Right atrium auricular region (tissue), 2 donors: ENCODE measurements around the gene PRDM10. TPM values are rescaled to one million over a fixed set of nuclear protein-coding genes. Genes with fewer than 3 reads are reported as not detected.

Experiments
- DNase-seq: peaks from one replicate; pipeline ENCODE4 v3.0.0-alpha.2; 2019; ENCODE audit warnings: low spot score
- H3K27ac ChIP-seq, 2 donors: fragments of 200-600 bp; sonication (generic); 1 replicate in 1 of 2; 2 replicates in 1 of 2; pipeline ENCODE4 v1.5.1; 2016 to 2019
- H3K27me3 ChIP-seq, 2 donors: fragments of 200-600 bp; sonication (generic); one replicate each; pipeline versions ENCODE4 v1.5.1 to v1.6.0; 2017 to 2019
- H3K36me3 ChIP-seq: fragments of 200-600 bp; sonication (generic); one replicate; pipeline ENCODE4 v1.5.1; 2016
- H3K4me1 ChIP-seq, 2 donors: fragments of 200-600 bp; sonication (generic); one replicate each; pipeline versions ENCODE4 v1.5.1 to v1.6.0; 2017 to 2019
- H3K4me3 ChIP-seq, 2 donors: fragments of 200-600 bp; sonication (generic); 1 replicate in 1 of 2; 2 replicates in 1 of 2; pipeline ENCODE4 v1.5.1; 2017 to 2019; ENCODE audit warnings: mild to moderate bottlenecking in 1 of 2, moderate library complexity in 1 of 2
- H3K9me3 ChIP-seq, 2 donors: fragments of 200-600 bp; sonication (generic); one replicate each; pipeline ENCODE4 v1.5.1; 2019
- CTCF ChIP-seq, 2 donors: fragments of 200-600 bp; sonication (generic); IDR thresholded peaks; one replicate each; pipeline ENCODE4 v1.5.1; 2019; ENCODE audit warnings: antibody characterized with exemption in 2 of 2
- total RNA-seq, 2 donors: library from RNA; depleted of rRNA; stranded (reverse); fragments of >200 nt; gene quantifications; one replicate each; pipeline ENCODE4 v1.1.0, GENCODE V29; 2016

The PRDM10 gene
- total RNA-seq, 2 donors from 2014 or later: 4.3 TPM

- no peak overlapping the region for H3K4me3 ChIP-seq
- peaks cover 13% of the 10 kb centered on the region for H3K36me3 ChIP-seq
- TF ChIP-seq CTCF (IDR thresholded peaks at IDR 0.05): no peak
- no peaks in the 10 kb centered on the region for H3K27me3 ChIP-seq
- DNase-seq: no peak
- no peaks in the 10 kb centered on the region for H3K9me3 ChIP-seq
- no peak overlapping the region for H3K27ac ChIP-seq
- no peaks in the 10 kb centered on the region for H3K4me1 ChIP-seq
These were observed 63.9 kb downstream of the PRDM10 start for GRCh38 chr11:129938764-129939163.

- TF ChIP-seq CTCF (IDR thresholded peaks at IDR 0.05): no peak
- Histone ChIP-seq H3K9me3 (no peaks in the 10 kb centered on the region), H3K27ac (no peak overlapping the region), H3K4me3 (no peak overlapping the region), H3K27me3 (no peaks in the 10 kb centered on the region), H3K4me1 (no peaks in the 10 kb centered on the region), H3K36me3 (peaks cover 13% of the 10 kb centered on the region)
- no peak for DNase-seq
These were observed 64.9 kb downstream of the PRDM10 start for GRCh38 chr11:129937592-129938238.

GRCh38 chr11:129935723-129936122, 66.9 kb downstream of the PRDM10 start:
- H3K36me3 ChIP-seq: peaks cover 6% of the 10 kb centered on the region
- no peak for DNase-seq
- H3K27me3 ChIP-seq: no peaks in the 10 kb centered on the region
- no peaks in the 10 kb centered on the region for H3K9me3 ChIP-seq
- H3K4me3 ChIP-seq: no peak overlapping the region
- no peak for TF ChIP-seq CTCF (IDR thresholded peaks at IDR 0.05)
- H3K4me1 ChIP-seq: no peaks in the 10 kb centered on the region
- H3K27ac ChIP-seq: no peak overlapping the region

GRCh38 chr11:129933891-129934290, 68.7 kb downstream of the PRDM10 start:
- H3K9me3 ChIP-seq: no peaks in the 10 kb centered on the region
- no peaks in the 10 kb centered on the region for H3K27me3 ChIP-seq
- H3K36me3 ChIP-seq: no peaks in the 10 kb centered on the region
- H3K27ac ChIP-seq: no peak overlapping the region
- DNase-seq: no peak
- H3K4me3 ChIP-seq: no peak overlapping the region
- no peaks in the 10 kb centered on the region for H3K4me1 ChIP-seq
- no peak for TF ChIP-seq CTCF (IDR thresholded peaks at IDR 0.05)

GRCh38 chr11:129933262-129933661, 69.4 kb downstream of the PRDM10 start:
- no peaks in the 10 kb centered on the region for H3K4me1 ChIP-seq
- H3K36me3 ChIP-seq: no peaks in the 10 kb centered on the region
- DNase-seq: no peak
- H3K4me3 ChIP-seq: no peak overlapping the region
- no peak overlapping the region for H3K27ac ChIP-seq
- H3K27me3 ChIP-seq: no peaks in the 10 kb centered on the region
- no peak for TF ChIP-seq CTCF (IDR thresholded peaks at IDR 0.05)
- no peaks in the 10 kb centered on the region for H3K9me3 ChIP-seq
